GM10248 (cell line): Measurements from ENCODE around the gene TLR9.

Experiments used
- CTCF ChIA-PET: fragments of 300-600 bp; sonication (Branson Sonifier 250); formaldehyde crosslinking; extraction: SDS; loops from one replicate; lab custom pipeline; 2021; ENCODE audit warnings: antibody characterized with exemption; lab: Yijun Ruan, JAX
- POLR2A ChIA-PET: fragments of 350-650 bp; sonication (Branson Sonifier 250); formaldehyde crosslinking; extraction: SDS; loops from one replicate; lab custom pipeline; 2020; ENCODE audit warnings: antibody characterized with exemption; lab: Yijun Ruan, JAX
- DNase-seq: peaks from one replicate; pipeline ENCODE4 v3.0.0; 2012; ENCODE audit errors: extremely low spot score
- CTCF ChIP-seq: IDR thresholded peaks from 2 replicates; pipeline ENCODE4 v1.5.1; 2012; ENCODE audit warnings: mild to moderate bottlenecking, low read depth; ENCODE audit errors: extremely low read depth, missing control alignments, control extremely low read depth

The TLR9 gene

GRCh38 chr3:52268036-52268435 lies 42.6 kb upstream of the TLR9 start:
- CTCF ChIA-PET, result interaction anchor here (1.0 to 2.1 kb wide), 3 partner anchors 9 to 11 kb away, joined by 4 to 6 read pairs (median 4); partner anchors contain the start of gene WDR82
- DNase-seq, result no peak
- POLR2A ChIA-PET, result no interaction called here
- TF ChIP-seq CTCF, result no peak

- CTCF ChIA-PET, result no interaction called here
- DNase-seq, result no peak
Observed at GRCh38 chr3:52265387-52265786, 39.9 kb upstream of the TLR9 start.

DNA sequence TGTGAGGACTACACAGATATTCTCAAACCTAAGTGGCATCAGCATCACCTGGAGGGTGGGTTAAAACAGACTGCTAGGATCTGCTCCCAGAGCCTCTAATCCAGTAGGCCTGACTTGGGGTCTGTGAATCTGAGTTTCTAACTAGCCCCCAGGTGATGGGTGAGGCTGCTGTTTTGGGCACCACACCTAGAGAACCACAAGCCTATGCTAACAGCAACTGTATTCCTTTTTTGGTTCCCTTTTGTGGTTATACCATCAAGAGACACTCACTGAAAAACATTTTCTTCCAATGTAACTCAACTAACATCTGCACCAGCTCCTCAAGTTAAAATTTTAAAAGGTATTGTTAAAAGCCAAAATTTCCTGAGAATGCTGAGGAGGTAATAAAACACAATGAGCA lies 37.0 kb upstream of the TLR9 start:
- DNase-seq, result no peak
- ChIA-PET POLR2A (interaction anchor here (1.2 kb wide), 1 partner anchor 9 kb away, joined by 3 read pairs; no protein-coding TSS in a partner anchor), CTCF (interaction anchor here (1.0 kb wide), 1 partner anchor 17 kb away, joined by 3 read pairs; no protein-coding TSS in a partner anchor)
- no peak for TF ChIP-seq CTCF

More at GRCh38 chr3:52265387-52265786, 39.9 kb upstream of the TLR9 start:
- POLR2A ChIA-PET, result no interaction called here
- no peak for TF ChIP-seq CTCF

- no peak for DNase-seq
- TF ChIP-seq CTCF, result no peak
- ChIA-PET CTCF (interaction anchor here (0.8 to 4.3 kb wide), 10 partner anchors 9 to 83 kb away, joined by 3 to 17 read pairs (median 4); partner anchors contain the start of genes TLR9 and WDR82), POLR2A (interaction anchor here (0.9 kb wide), 1 partner anchor 40 kb away, joined by 3 read pairs; no protein-coding TSS in a partner anchor)
Observed at GRCh38 chr3:52259448-52259847, 34.0 kb upstream of the TLR9 start.

DNA sequence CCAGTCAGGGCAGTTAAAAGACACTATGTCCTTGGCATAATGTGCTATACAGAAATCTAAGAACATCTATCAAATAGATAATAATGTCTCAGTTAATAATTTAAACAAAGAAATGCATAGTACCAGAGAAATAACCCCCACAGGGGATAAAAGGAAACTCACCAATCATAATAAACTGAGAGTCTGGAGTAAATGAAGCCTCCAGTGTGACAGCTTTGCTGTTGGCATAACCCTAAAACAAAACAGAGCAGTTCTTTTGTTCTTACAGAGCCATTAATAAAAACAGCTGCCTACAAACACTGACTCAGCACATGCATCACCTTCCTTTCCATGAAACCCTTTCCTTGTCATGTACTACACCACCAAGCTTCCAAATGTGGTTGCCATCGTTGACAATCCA lies 33.6 kb upstream of the TLR9 start:
- ChIA-PET POLR2A (interaction anchor here (0.9 kb wide), 1 partner anchor 39 kb away, joined by 3 read pairs; no protein-coding TSS in a partner anchor), CTCF (interaction anchor here (1.1 to 4.3 kb wide), 9 partner anchors 9 to 83 kb away, joined by 3 to 17 read pairs (median 4); partner anchors contain the start of genes TLR9 and WDR82)
- no peak for TF ChIP-seq CTCF
- no peak for DNase-seq

DNA sequence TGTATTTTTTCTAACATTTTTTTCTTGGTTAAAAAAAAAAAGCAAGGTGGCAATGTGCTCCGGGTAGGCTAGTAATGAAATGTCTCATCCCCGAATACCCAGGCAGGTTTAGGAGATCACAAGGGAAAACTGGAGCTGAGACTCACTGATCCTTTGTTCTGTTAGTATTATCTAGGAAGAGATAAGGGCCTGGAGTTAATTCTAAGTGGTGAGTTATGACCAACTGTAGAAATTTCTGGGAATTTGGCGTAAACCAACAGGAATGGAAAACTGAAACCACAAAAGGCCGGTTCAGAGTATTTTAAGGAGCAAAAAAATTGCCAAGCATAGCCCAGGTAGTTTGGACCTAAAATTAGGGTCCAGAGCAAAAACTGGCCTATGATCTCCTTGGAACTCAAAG lies 32.5 kb upstream of the TLR9 start:
- DNase-seq, result no peak
- no peak for TF ChIP-seq CTCF

GRCh38 chr3:52256622-52257021 lies 31.2 kb upstream of the TLR9 start:
- CTCF ChIA-PET, result interaction anchor here (1.0 to 1.7 kb wide), 5 partner anchors 10 to 36 kb away, joined by 3 to 6 read pairs (median 3); no protein-coding TSS in a partner anchor
- no peak for TF ChIP-seq CTCF
- POLR2A ChIA-PET, result no interaction called here
- DNase-seq, result no peak

More for the DNA sequence above, 32.5 kb upstream of the TLR9 start:
- ChIA-PET POLR2A (no interaction called here), CTCF (interaction anchor here (1.0 to 4.3 kb wide), 5 partner anchors 10 to 26 kb away, joined by 3 to 17 read pairs (median 4); partner anchors contain the start of gene WDR82)
